ENCODE results near the gene UBR1.

GRCh38 chr15:43067717-43068461 lies 37.9 kb downstream of the UBR1 start:
- TF ChIP-seq CTCF (IDR thresholded peaks at IDR 0.05) (no peak), POLR2AphosphoS5 (IDR thresholded peaks at IDR 0.05) (no peak), POLR2A (IDR thresholded peaks at IDR 0.05; ENCODE audit: low read depth) (no peak)
